GM12878 (cell line): Measurements from ENCODE around the gene SLC38A4. TPM values are rescaled to one million over a fixed set of nuclear protein-coding genes. Genes with fewer than 3 reads are reported as not detected.
"Not testable (repeated sequence)": the region's sequence is repeated elsewhere in the genome, so short reads cannot be mapped to it uniquely, and the experiment has no call there.

ENCODE experiments used
- ATAC-seq: fragments of 200-7000 bp; cut with Tn5 transposase; 3 replicates; pipeline ENCODE4 v1.9.1; 2020; ENCODE audit warnings: mild to moderate bottlenecking, moderate library complexity
- BruUV-seq: library from RNA; stranded (reverse); fragments of 400-500 nt; replicated peaks from 2 replicates; lab custom pipeline; 2021; lab: Mats Ljungman, UMichigan
- CTCF ChIA-PET: fragments of 300-600 bp; sonication (Branson Sonifier 250); formaldehyde crosslinking; extraction: SDS; loops from one replicate; lab custom pipeline; 2021; ENCODE audit warnings: inconsistent platforms; lab: Yijun Ruan, JAX
- POLR2A ChIA-PET: fragments of 350-600 bp; formaldehyde crosslinking; extraction: SDS; loops from one replicate; lab custom pipeline; 2021; ENCODE audit warnings: inconsistent platforms; lab: Charles Lee
- RAD21 ChIA-PET: fragments of 300-600 bp; sonication (Branson Sonifier 250); formaldehyde crosslinking; loops from one replicate; lab custom pipeline; 2023; ENCODE audit warnings: antibody characterized with exemption; ENCODE audit not compliant: unreplicated experiment; lab: Charles Lee
- SMC1A ChIA-PET: fragments of 300-600 bp; sonication (Branson Sonifier 250); formaldehyde crosslinking; loops from one replicate; lab custom pipeline; 2023; ENCODE audit not compliant: unreplicated experiment, uncharacterized antibody; lab: Charles Lee
- DNase-seq: peaks from one replicate; pipeline ENCODE4 v3.0.0-alpha.2; 2011; ENCODE audit warnings: low read depth, low spot score
- FAIRE-seq: peaks from 3 replicates; lab custom pipeline; 2011; peaks lifted over from hg19 to GRCh38; lab: Jason Lieb, UNC
- H2AFZ ChIP-seq: 2 replicates; pipeline ENCODE4 v1.6.0; 2011; ENCODE audit warnings: low read depth, low read length, control low read depth; ENCODE audit not compliant: control insufficient read depth
- H3K27ac ChIP-seq: 2 replicates; pipeline ENCODE4 v1.5.1; 2011; ENCODE audit warnings: control low read depth; ENCODE audit not compliant: control insufficient read depth, insufficient read depth
- H3K27me3 ChIP-seq, 2 experiments: replicated peaks in 1 of 2; 2 replicates each; pipeline versions ENCODE4 v1.6.0 to v1.6.1; 2011; ENCODE audit warnings: low read length in 1 of 2; ENCODE audit not compliant: control insufficient read depth in 2 of 2, insufficient read depth in 2 of 2
- H3K36me3 ChIP-seq, 2 experiments: 2 replicates each; pipeline ENCODE4 v1.5.1; 2011; ENCODE audit warnings: low read length in 1 of 2; ENCODE audit not compliant: control insufficient read depth in 2 of 2, insufficient read depth in 2 of 2
- H3K4me1 ChIP-seq: 2 replicates; pipeline ENCODE4 v1.6.1; 2011; ENCODE audit warnings: mild to moderate bottlenecking, low read length, moderate library complexity, mixed read lengths; ENCODE audit not compliant: control insufficient read depth, insufficient read depth
- H3K4me2 ChIP-seq: 2 replicates; pipeline ENCODE4 v1.6.0; 2011; ENCODE audit warnings: control low read depth; ENCODE audit not compliant: control insufficient read depth, insufficient read depth
- H3K4me3 ChIP-seq: fragments of 200-600 bp; sonication (generic); 2 replicates; pipeline ENCODE4 v1.5.1; 2016
- H3K79me2 ChIP-seq: 2 replicates; pipeline ENCODE4 v1.6.0; 2011; ENCODE audit warnings: low read length; ENCODE audit not compliant: control insufficient read depth, insufficient read depth
- H3K9ac ChIP-seq: 2 replicates; pipeline ENCODE4 v1.8.0; 2011; ENCODE audit warnings: low read length, control low read depth, mixed read lengths; ENCODE audit not compliant: control insufficient read depth, insufficient read depth
- H3K9me3 ChIP-seq: replicated peaks from 3 replicates; pipeline ENCODE4 v1.5.1; 2011; ENCODE audit warnings: mild to moderate bottlenecking, low read length; ENCODE audit not compliant: control insufficient read depth, insufficient read depth
- H4K20me1 ChIP-seq: 2 replicates; pipeline ENCODE4 v1.6.0; 2011; ENCODE audit not compliant: control insufficient read depth, insufficient read depth
- BCLAF1 ChIP-seq: fragments of 450-650 bp; IDR thresholded peaks from 2 replicates; pipeline ENCODE4 v1.6.1; 2017; ENCODE audit warnings: antibody characterized with exemption, mild to moderate bottlenecking, moderate library complexity
- BMI1 ChIP-seq: fragments of 450-650 bp; IDR thresholded peaks from 2 replicates; pipeline ENCODE4 v1.6.1; 2016; ENCODE audit warnings: mild to moderate bottlenecking, moderate library complexity, borderline replicate concordance
- CBX3 ChIP-seq: fragments of 200-600 bp; sonication (generic); IDR thresholded peaks from 2 replicates; pipeline ENCODE4 v1.6.1; 2016; ENCODE audit warnings: low read depth, borderline replicate concordance
- CEBPB ChIP-seq, 2 experiments: fragments of 150-350 bp in 1 of 2; IDR thresholded peaks; 2 replicates each; pipeline ENCODE4 v1.6.1; 2012 to 2014; ENCODE audit warnings: low read depth in 2 of 2, low read length in 2 of 2, borderline replicate concordance in 1 of 2, inconsistent platforms in 1 of 2
- CREB1 ChIP-seq: IDR thresholded peaks from 2 replicates; pipeline ENCODE4 v1.6.1; 2012; ENCODE audit warnings: low read depth, mild to moderate bottlenecking, inconsistent platforms
- NFYA ChIP-seq: IDR thresholded peaks from 2 replicates; pipeline ENCODE4 v1.6.1; 2011; ENCODE audit warnings: low read depth, mild to moderate bottlenecking, low read length, improper control_type of control experiment, borderline replicate concordance
- PML ChIP-seq: IDR thresholded peaks from 2 replicates; pipeline ENCODE4 v1.6.1; 2012; ENCODE audit warnings: low read length, inconsistent platforms
- POLR2A ChIP-seq: IDR thresholded peaks from 2 replicates; pipeline ENCODE4 v1.6.1; 2011; ENCODE audit warnings: low read depth, mild to moderate bottlenecking, low read length
- SRF ChIP-seq, 2 experiments: IDR thresholded peaks; 2 replicates each; pipeline ENCODE4 v1.6.1; 2011; ENCODE audit warnings: low read depth in 2 of 2, low read length in 2 of 2, mild to moderate bottlenecking in 1 of 2, moderate library complexity in 1 of 2
- STAT1 ChIP-seq: fragments of 450-650 bp; conservative IDR thresholded peaks from 2 replicates; pipeline ENCODE4 v1.6.1; 2014; ENCODE audit warnings: antibody characterized with exemption, mild to moderate bottlenecking
- ZNF24 ChIP-seq: fragments of 450-650 bp; IDR thresholded peaks from 2 replicates; pipeline ENCODE4 v1.6.1; 2017; ENCODE audit warnings: antibody characterized with exemption, mild to moderate bottlenecking
- WGBS: methylation state at CpG from one replicate; pipeline ENCODE4 v1.1.6; 2016; ENCODE audit warnings: low lambda C conversion rate; ENCODE audit not compliant: insufficient replicate concordance, insufficient coverage; ENCODE audit errors: missing lambda C conversion rate; 5-methylcytosine and 5-hydroxymethylcytosine counted together
- in situ Hi-C: fragments of 300-500 bp; cut with MboI; formaldehyde crosslinking; loops from 9 replicates; pipeline ENCODE4 v1.14.3; 2018; ENCODE audit warnings: mixed read lengths
- intact Hi-C: fragments of 100-400 bp; cut with micrococcal nuclease; formaldehyde crosslinking; loops from one replicate; pipeline ENCODE4 v1.14.2; 2022; ENCODE audit not compliant: unreplicated experiment
- polyA plus RNA-seq, 11 experiments: library from polyadenylated mRNA; depleted of rRNA in 4 of 11; unstranded in 6 of 11; stranded (reverse) in 5 of 11; fragments of >200 nt; fragmentation: Nextera tagmentation in 4 of 11; fragmentation: Illumina TruSeq in 1 of 11; extraction: Ambion mirVana in 4 of 11; extraction: Trizol in 1 of 11; gene quantifications; 1 replicate in 1 of 11; 2 replicates in 10 of 11; pipeline versions ENCODE4 v1.2.1 to v1.2.3, GENCODE V29; 2011 to 2016; ENCODE audit warnings: inconsistent platforms in 2 of 11, missing spikeins in 2 of 11, low read depth in 1 of 11
- total RNA-seq, 4 experiments: library from RNA; depleted of rRNA in 3 of 4; stranded (reverse); fragments of >200 nt in 3 of 4; fragmentation: Illumina TruSeq in 1 of 4; extraction: Trizol in 1 of 4; gene quantifications; 2 replicates each; pipeline versions ENCODE4 v1.2.1 to v1.2.3, GENCODE V29; 2013 to 2021
- TF ChIP-seq, protein P1 (sequence below): IDR thresholded peaks from 2 replicates; pipeline ENCODE4 v1.6.1; 2011; ENCODE audit warnings: borderline replicate concordance, low read depth, mild to moderate bottlenecking, moderate library complexity, mixed read lengths, low read length; ENCODE audit not compliant: insufficient read depth; ENCODE audit errors: extremely low read length

Gene SLC38A4
- total and polyA plus RNA-seq, 10 of the 15 experiments (the other 5 are each of a cell fraction or from before 2014, with no cell fraction given): 0.04 to 0.52 (median 0.13) TPM; not detected in 2

- SMC1A ChIA-PET: no interaction called here
These were observed 82.3 kb downstream of the SLC38A4 start for GRCh38 chr12:46743456-46743855.

DNA sequence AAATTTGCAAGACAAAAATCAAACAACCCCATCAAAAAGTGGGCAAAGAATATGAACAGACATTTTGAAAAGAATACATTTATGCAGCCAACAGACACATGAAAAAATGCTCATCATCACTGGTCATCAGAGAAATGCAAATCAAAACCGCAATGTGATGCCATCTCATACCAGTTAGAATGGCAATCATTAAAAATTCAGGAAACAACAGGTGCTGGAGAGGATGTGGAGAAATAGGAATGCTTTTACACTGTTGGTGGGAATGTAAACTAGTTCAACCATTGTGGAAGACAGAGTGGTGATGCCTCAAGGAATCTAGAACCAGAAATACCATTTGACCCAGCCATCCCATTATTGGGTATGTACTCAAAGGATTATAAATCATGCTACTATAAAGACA lies 83.5 kb downstream of the SLC38A4 start:
- H2AFZ ChIP-seq, CTCF ChIA-PET, H3K9ac ChIP-seq, ATAC-seq, H3K27me3 ChIP-seq, DNase-seq, POLR2A ChIA-PET, H3K9me3 ChIP-seq, in situ Hi-C loops, H4K20me1 ChIP-seq, H3K79me2 ChIP-seq, H3K27ac ChIP-seq, intact Hi-C loops, BruUV-seq, H3K36me3 ChIP-seq, FAIRE-seq, SMC1A ChIA-PET, RAD21 ChIA-PET, H3K4me3 ChIP-seq, H3K4me1 ChIP-seq, H3K4me2 ChIP-seq: not testable (repeated sequence)
- 0% methylated on average over 1 of the region's 1 CpG for WGBS

More at GRCh38 chr12:46743456-46743855, 82.3 kb downstream of the SLC38A4 start:
- no peak for ATAC-seq
- no peaks in the 10 kb centered on the region for H3K4me1 ChIP-seq
- no peak overlapping the region for H3K4me2 ChIP-seq
- H3K4me3 ChIP-seq: no peak overlapping the region
- no TSS peak for BruUV-seq
- H2AFZ ChIP-seq: no peak overlapping the region
- H3K36me3 ChIP-seq: no peaks in the 10 kb centered on the region
- no peak for FAIRE-seq
- no peaks in the 10 kb centered on the region for H3K9me3 ChIP-seq
- no peak overlapping the region for H3K27ac ChIP-seq
- CTCF ChIA-PET: no interaction called here
- in situ Hi-C loops: no loop called here
- no peaks in the 10 kb centered on the region for H3K27me3 ChIP-seq
- no peaks in the 10 kb centered on the region for H4K20me1 ChIP-seq
- intact Hi-C loops: no loop called here
- H3K79me2 ChIP-seq: no peaks in the 10 kb centered on the region
- RAD21 ChIA-PET: no interaction called here
- no peak for DNase-seq
- TF ChIP-seq CEBPB (IDR thresholded peaks at IDR 0.05; ENCODE audit: borderline replicate concordance in 1 of 2, low read depth in 2 of 2, low read length in 2 of 2): no peak
- TF ChIP-seq STAT1: no peak
- no peak for TF ChIP-seq CREB1
- TF ChIP-seq SRF (IDR thresholded peaks at IDR 0.05; ENCODE audit: low read depth in 2 of 2, low read length in 2 of 2): no peak
- no peak for TF ChIP-seq ZNF24
- no peak for TF ChIP-seq POLR2A
- TF ChIP-seq, protein P1, sequence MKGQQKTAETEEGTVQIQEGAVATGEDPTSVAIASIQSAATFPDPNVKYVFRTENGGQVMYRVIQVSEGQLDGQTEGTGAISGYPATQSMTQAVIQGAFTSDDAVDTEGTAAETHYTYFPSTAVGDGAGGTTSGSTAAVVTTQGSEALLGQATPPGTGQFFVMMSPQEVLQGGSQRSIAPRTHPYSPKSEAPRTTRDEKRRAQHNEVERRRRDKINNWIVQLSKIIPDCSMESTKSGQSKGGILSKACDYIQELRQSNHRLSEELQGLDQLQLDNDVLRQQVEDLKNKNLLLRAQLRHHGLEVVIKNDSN: no peak
- TF ChIP-seq NFYA: no peak
- TF ChIP-seq BCLAF1: no peak
- no peak for TF ChIP-seq CBX3
- no peak for TF ChIP-seq BMI1
- TF ChIP-seq PML: no peak
- H3K9ac ChIP-seq: no peak overlapping the region
- POLR2A ChIA-PET: no interaction called here
